GM19239 (cell line): ENCODE measurements around the gene OR2AT4.
"Not testable (repeated sequence)": the region's sequence is repeated elsewhere in the genome, so short reads cannot be mapped to it uniquely, and the experiment has no call there.

Experiments used
- DNase-seq: peaks from one replicate; pipeline ENCODE4 v3.0.0; 2011; ENCODE audit warnings: low spot score; ENCODE audit not compliant: insufficient read length
- FAIRE-seq: peaks from 2 replicates; lab custom pipeline; 2011; peaks lifted over from hg19 to GRCh38; lab: Jason Lieb, UNC

Gene OR2AT4

DNA sequence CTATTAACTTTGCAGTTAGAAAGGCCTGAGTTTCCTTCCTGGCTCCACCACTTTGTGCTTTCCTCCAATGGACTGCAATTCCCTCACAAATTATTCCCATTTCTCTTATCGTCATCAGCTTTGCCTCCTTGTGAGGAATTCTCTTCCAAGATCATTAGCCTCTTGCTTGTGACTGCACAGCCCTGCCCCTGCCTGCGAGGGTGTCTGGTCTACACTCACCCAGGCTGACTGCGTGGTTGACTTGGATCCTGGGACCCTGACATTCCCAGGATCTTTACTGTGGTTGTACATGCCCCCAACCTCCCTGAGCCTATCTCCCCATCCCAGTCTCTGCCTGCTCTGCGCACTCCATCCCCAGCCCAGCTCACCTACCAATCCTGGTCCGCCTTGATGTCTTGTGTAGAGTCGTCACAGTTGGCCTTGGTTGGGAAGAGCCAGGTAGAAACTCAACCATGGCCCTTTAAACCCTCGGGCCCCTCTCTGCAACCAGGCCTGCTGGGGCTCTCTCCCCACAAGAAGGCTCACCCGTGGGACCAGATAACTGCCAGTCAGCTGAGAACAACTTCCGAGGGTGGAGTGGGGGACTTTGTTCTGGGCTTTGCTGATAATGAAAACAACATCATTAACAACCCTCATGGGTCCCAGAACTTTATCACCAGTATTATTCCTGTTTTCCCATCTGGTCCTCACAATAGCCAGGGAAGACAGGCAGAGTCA, at the start of gene OR2AT4:
Gene OR2AT4, minus strand, starts transcription at position 421 of the 717 bp plus-strand sequence.
- DNase-seq = no peak
- FAIRE-seq = no peak

DNA sequence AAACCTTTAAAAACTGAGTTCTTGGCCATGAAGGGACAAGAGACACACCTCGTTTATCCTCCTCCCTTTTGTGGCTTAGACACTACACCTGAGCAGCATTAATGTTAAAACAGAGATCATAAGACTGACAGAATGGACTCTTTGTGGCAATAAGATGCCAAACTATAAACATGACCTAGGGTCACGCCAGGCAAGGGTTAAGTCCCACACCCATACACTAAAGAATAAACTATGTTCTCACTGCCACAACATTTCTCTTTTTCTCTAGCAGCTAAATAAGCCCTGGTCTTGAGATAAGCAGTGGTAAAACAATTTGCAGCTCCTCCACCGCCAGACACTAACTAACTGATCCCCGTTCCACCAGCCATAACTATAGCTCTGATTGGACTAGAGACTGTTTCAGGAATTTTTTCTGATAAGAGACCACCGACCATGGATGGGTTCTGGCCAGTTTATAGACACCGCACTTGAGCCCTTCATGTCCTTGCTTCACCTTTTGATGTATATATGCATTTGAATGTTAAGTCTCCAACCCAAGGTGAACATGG, 49.4 kb upstream of the OR2AT4 start:
- FAIRE-seq (no peak), DNase-seq (no peak)

DNA sequence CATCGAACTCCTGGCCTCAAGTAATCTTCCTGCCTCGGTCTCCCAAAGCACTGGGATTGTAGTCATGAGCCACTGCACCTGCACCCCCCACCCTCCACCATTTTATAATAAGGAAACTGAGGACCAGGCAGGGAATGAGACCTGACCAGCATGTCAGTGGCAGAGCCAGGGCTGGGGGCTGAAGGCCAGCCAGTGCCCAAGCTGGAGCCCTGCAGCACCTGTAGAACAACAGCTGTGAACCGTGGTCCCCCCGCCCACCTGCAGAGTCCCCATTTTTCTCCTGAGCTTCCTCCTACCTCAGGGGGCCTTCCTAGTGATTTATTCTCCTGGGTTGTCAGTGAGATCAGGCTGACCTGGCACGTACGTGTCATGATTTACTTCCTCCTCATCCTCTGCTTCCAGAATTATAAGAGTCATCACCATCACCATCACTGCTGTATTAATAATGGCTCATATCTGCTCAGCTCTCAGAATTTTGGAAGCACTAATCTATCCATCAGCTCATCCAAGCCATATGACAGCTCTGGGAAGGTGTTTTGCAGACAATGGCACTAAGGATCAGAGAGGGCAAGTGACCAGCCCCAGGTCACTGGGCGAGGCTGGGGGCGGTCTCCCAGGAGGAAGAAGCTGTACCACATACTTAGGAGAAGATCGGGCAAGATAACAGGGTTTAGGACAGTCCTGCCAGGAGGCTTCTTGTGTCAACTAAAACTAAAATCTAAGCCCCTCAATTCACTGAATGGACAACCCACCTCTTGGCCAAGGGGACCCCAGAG, 48.7 kb upstream of the OR2AT4 start:
- DNase-seq (no peak), FAIRE-seq (no peak)

DNA sequence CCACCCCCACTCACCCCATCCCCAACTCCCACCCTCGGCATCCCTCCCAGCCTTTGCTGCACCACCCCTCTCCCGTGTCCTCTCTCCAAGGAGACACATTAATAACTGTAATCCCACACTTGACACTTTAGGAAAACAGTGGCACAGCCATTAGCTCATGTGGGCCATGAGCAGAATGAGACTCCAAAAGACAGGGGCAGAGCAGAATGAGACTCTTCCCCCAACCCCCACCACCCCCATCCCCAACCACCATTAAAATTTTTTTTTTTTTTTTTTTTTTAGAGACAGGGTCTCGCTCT, 48.0 kb upstream of the OR2AT4 start:
- FAIRE-seq (no peak), DNase-seq (no peak)

DNA sequence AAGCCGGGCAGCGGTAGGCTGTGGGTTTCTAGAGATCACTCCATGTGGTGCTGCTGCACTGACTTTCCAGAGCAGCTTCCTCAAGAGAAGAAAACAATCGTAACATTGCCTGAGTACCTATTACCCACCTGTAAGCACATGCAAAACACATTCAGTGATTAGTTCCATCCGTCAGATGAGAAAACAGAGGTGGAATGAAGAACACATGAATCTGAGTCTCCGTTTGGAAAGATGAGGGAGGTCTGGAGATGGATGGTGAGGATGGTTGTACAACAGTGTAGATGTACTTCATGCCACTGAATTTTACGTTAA, 46.7 kb upstream of the OR2AT4 start:
- DNase-seq = no peak
- FAIRE-seq = no peak

DNA sequence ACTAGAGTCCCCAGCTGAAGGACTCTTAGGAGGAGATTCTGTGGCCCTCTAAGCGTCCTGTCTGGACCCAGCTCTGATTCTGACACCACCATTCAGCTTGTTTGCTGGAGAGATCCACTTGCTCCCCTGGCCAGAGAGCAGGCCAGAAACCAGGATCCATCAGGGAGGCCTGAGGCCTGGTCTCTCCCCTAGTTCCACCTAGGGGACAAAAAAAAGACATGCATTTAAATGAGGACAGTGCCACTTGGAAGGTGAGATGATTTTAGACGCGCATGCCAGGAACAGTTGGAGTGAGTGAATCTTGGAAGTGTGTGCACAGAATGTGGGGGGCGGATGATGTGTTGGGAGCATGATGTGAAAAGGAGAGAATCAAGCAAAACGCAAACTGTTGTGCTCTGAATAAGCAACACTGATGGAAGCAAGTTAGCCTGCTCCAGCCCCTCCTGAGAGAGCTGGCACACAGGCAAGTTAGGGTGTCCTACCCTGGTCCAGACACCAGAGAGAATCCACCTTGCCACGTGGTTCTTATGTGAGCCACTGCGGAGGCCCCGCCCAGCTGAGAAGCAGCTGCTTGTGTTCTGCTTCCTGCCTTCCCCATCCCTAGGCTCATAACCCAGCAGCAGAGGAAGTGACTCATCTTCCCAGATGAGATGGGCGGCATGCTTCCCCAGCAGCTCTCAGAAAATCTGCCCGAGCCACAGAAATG, 46.2 kb upstream of the OR2AT4 start:
- peak; percentile 66 for DNase-seq
- FAIRE-seq = peak; percentile 82

DNA sequence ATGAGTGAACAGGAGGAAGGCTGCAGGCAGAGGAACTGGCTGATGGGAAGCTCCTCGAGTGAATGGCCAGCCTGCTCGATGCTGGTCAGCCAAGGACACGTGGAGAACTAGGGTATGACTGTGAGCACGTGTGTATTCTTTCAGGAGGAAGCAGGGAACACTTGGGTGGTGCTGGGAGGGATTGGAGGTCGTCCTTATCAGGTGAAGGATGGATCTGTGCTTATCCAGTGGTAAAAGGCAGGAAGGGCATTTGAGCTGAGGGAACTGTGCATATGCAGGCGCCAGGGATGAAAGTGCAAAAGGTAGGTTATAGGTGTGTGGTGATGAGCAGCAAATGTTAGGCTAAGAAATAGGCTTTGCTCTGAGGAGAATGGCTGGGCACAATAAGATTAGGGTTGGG, 44.5 kb upstream of the OR2AT4 start:
- FAIRE-seq (no peak), DNase-seq (no peak)

DNA sequence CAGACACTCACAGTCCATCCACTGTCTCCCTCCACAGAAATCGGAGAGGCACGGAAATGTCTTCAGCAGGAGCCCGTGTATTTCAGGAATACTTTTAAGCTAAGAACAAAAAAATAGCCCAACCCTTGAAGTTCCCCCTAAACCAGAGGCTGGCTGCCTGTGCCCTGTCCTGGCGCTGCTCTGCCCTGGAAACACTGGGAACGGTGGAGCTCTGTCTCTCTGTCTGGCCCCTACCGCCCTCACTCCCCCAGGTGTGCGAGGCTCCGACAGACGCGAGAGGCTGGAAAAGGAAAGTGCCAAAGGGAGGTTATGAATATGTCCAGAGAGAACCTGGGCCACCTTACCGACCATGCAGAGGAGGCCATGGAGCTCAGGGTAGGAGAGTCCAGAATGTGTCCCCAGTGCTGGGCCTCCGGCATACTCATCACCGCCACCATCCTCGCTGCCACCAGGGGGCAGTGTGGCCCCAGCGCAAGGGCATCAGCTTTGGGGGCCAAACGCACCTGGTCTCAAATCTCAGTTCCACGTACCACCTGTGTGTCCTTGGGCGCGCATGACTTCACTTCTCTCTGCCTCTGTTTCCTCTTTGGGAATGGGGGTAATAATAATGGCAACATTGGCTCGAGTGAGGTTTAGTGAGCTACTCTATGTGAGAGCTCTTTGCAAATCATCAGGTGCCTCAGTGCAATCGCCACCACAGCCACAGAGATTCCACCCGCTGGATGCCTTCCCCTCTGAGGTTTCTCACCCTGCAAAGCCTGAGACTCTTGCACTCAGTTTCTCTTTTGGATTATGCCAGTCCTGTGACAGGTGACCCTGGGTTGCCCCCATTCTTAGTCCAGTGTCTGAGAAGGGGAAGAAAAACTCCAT, 43.8 kb upstream of the OR2AT4 start:
- FAIRE-seq (peak; percentile 14), DNase-seq (peak; percentile 43)

DNA sequence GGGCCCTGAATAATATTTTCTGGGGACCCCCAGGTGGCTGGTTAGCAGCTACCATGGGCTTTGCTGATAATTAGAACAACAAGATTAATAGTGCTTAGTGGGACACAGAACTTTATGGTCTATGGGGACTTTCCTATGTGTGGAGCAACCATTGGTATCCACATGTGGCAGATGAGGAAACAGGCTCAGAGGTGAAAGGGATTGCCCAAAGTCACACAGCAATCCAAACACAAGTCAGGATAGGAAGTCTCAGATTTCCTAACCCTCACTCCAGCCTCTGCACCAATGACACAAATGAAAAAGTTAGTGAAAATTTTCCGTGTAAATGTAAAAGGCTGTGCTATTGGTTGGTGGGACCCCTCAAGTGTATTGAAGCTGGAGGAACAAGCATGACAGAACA, 39.0 kb upstream of the OR2AT4 start:
- no peak for FAIRE-seq
- DNase-seq = no peak

DNA sequence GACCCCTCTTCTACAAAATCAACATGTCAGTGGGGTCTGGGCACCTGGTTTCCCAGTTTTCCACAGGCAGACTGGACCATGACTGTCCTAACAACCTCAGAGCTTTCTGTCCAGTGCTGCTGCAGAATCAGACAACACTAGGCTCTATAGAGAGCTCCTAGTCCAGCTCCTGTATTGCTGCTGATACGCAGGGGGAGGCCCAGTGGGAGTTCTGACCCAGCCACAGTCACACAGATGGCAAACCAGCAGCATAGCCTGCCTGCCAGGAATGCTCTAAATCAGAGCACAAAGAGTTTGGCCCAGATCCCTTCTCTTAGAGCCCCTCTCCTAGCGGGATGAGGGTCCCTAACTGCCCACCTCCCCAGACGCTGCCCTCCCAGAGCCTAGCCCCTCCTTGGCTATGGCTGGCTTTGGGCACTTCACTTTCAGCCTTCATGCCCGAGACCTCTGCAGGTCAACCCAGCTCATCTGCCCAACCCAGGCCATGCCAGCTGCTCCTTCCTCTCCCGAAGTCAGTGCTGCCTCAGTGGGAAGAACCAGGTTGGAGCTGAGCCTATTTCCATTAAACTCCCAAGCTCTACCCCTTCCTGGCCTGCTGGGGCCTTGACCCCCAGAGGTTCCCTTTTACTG, 38.5 kb upstream of the OR2AT4 start:
- FAIRE-seq = no peak

DNA sequence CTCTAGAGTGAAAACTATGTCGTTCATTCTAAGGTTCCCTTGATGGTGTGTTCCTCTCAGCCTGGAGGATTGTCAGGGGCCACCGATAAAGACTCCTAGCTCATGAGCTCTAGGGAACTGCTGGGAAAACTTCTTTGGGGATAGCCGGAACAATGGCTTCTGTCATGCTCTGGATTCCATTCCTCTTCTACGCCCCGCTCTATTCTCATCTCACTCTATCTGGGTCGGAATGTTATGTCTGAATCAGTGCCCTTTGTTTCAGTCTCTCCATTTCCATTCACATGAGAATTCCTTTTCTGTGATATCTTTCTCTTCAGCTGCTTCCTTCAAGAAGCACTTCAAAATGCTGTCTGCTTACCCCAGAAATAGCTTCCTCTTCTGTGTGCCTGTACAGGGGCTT, 37.3 kb upstream of the OR2AT4 start:
- DNase-seq = no peak
- FAIRE-seq = no peak

More for the DNA sequence above, 38.5 kb upstream of the OR2AT4 start:
- DNase-seq = no peak

DNA sequence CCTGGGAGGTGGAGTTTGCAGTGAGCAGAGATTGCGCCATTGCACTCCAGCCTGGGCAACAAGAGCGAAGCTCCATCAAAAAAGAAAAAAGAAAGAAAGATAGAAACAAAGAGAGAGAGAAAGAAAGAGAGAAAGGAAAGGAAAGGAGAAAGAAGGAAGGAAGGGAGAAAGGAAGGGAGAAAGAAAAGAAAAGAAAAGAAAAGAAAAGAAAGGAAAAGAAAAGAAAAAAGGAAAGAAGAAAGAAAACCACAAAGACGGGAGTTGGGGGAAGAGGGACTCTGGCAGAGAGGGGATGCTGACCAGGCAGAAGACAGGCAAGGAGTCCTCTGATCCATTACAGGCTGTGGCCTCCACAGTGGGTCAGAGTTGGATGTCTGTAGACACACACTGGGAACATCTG, 35.4 kb upstream of the OR2AT4 start:
- DNase-seq (no peak), FAIRE-seq (no peak)

DNA sequence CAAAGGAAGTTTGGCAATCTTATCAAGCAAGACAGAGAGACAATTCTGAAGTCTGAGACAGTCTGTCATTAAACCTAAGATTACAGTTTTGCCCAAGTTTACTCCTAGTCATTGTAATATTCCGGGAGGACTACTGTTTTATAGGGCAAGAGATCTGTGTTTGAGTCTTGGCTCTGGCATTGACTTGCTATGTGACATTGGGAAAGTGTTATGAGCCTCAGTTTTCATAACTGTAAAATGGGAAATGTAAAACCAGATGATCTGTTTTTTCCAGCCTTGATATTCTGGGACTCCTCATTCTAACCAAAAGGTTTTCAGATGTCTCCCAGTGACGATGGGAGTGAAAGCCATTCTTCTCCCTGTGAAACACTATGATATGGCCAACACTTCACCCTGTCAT, 29.9 kb upstream of the OR2AT4 start:
- no peak for DNase-seq
- FAIRE-seq = no peak

DNA sequence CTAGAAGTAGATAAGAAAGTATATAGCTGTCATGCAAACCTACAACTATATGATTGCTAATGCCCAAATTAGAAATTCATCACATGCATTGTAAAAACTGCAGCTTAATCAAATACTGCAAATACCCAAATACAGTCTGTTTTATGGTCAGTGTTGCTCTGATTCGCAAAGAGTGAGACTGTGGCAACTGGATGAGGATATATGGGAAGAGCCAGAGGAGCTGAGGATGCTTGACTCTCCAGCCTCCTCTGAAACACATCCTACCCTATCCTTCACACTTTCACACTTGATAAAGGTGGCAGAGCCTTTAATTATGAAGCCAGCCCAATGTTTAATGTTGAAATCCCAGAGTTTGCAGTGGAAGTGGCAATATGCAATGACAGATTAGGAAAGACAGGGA, 21.9 kb upstream of the OR2AT4 start:
- FAIRE-seq (no peak), DNase-seq (no peak)

DNA sequence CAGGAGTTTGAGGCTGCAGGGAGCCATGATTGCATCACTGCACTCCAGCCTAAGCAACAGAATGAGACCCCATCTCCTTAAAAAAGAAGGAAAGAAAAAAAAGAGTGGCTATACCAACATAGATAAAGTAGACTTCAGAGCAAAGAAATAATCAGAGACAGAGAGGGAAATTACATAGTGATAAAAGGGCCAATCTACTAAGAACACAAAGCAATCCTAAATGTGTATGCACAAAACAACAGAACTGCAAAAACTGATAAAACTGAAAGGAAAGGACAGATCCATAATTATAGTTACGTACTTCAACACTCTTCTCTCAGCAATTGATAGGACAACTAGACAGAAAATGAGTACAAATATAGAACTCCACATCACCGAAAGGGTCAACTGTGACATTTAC, 17.8 kb upstream of the OR2AT4 start:
- DNase-seq (no peak), FAIRE-seq (no peak)

DNA sequence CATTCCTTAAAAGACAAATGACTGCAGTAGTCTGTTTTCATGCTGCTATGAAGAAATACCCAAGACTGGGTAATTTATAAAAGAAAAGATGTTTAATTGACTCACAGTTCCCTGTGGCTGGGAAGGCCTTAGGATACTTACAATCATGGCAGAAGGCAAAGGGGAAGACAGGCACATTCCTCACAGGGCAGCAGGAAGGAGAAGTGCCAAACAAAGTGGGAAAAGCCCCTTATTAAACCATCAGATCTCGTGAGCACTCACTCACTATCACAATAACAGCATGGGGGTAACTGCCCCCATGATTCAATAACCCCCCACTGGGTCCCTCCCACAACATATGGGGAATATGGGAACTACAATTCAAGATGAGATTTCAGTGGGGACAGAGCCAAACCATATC, 16.4 kb upstream of the OR2AT4 start:
- DNase-seq (no peak), FAIRE-seq (no peak)

DNA sequence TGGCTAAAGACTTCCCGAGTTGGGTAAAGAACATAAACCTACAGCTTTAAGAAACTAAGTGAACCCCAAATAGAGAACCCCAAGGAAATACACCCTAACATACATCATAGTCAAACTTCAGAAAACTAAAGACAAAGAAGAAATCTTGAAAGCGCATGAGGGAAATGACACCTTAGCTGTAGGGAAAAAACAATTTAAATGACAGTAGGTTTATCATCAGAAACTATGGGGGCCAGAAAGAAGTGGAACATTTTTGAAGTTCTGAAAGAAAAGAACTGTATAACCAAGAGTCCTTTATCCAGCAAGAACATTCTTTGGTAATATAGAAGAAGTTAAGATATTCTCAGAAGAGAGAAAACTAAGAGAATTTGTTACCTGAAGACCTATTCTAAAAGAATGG, 15.5 kb upstream of the OR2AT4 start:
- no peak for FAIRE-seq
- no peak for DNase-seq

DNA sequence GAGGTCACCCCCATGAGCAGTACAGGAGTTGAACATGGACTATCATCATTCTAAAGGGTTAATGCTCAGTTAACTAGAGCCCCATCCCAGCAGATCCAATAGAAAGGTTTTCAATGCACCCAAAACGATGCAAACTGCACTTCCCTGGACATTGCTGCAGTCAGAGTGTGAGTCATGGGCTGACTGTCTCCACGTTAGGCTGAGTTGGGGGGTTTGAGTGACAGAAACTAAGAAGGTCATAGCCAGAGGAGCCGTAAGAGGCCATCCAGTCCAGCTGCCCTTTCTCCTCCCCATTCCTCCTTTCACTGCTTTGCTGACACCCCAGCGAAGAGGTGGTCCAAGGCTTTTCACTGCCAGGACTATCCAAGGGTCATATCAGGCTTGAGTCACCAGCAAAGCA, 10.5 kb upstream of the OR2AT4 start:
- no peak for DNase-seq
- FAIRE-seq = no peak

DNA sequence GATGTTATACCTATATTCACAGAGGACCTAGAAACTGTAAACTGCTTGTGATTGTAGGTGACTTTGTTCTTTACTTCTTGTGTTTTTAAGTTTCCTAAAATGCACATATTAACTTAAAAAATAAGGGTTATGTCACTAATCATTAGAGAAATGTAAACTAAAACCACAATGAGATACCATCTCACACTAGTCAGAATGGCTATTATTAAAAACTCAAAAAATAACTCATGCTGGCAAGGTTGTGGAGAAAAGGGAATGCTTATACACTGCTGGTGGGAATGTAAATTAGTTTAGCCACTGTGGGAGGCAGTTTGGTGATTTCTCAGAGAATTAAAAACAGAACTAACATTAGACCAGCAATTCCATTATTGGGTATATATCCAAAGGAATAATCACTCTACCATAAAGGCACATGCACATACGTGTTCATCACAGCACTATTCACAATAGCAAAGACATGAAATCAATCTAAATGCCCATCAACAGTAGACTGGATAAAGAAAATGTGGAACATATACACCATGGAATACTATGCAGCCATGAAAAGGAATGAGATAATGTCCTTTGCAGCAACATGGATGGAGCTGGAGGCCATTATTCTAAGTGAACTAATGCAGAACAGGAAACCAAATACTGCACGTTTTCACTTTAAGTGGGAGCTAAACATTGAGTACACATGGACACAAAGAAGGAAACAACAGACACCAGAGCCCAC, 9.4 kb upstream of the OR2AT4 start:
- FAIRE-seq, DNase-seq: not testable (repeated sequence)
